ENCODE data around the gene RGS10.
"Not testable (repeated sequence)": the region's sequence is repeated elsewhere in the genome, so short reads cannot be mapped to it uniquely, and the experiment has no call there.

Gene RGS10

DNA sequence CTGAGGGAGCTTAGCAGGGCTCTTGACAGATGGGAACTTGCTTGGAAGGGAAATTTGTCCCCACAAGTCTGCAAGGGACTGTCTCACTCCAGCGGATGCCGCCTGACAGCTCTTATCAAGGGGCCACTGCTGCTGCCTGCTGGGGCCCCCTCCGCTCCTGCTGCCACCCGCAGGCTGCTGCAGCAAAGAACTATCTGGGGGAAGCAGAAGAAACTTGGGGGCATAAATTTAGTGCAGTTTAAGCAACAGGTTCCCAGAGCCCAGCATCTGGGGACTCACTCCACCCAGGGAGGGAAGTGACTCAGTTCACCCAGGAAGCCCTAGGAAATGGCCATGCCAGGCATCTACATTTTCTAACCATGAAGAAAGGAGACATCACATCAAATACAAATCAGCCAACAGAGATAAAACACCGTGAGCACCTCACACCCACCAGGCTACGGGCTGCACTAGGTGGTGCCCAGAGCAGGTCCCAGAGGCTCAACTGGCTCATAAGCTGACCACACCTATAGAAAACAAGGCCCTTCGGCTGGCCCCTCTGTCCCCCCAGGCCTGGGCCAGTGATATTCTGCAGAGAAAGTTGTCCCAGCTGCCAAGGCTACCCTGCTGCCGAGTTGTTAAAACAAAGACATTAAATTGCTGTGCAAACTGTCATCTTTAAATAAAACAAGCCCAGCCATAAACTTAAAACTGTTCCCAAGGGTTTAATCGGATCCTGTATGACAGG lies 3.7 kb downstream of the RGS10 start:
- TF ChIP-seq, protein P1, sequence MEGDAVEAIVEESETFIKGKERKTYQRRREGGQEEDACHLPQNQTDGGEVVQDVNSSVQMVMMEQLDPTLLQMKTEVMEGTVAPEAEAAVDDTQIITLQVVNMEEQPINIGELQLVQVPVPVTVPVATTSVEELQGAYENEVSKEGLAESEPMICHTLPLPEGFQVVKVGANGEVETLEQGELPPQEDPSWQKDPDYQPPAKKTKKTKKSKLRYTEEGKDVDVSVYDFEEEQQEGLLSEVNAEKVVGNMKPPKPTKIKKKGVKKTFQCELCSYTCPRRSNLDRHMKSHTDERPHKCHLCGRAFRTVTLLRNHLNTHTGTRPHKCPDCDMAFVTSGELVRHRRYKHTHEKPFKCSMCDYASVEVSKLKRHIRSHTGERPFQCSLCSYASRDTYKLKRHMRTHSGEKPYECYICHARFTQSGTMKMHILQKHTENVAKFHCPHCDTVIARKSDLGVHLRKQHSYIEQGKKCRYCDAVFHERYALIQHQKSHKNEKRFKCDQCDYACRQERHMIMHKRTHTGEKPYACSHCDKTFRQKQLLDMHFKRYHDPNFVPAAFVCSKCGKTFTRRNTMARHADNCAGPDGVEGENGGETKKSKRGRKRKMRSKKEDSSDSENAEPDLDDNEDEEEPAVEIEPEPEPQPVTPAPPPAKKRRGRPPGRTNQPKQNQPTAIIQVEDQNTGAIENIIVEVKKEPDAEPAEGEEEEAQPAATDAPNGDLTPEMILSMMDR (IDR thresholded peaks at IDR 0.05; ENCODE audit: low read depth, low read length) = no peak
- DNase-seq (ENCODE audit: low read depth in 2 of 2) = peak in 1 of 2 donors; percentile 34
- H3K4me3 ChIP-seq (replicated peaks in 1 of 2; ENCODE audit: low read depth in 2 of 2, low read length in 2 of 2) = no peak overlapping the region

DNA sequence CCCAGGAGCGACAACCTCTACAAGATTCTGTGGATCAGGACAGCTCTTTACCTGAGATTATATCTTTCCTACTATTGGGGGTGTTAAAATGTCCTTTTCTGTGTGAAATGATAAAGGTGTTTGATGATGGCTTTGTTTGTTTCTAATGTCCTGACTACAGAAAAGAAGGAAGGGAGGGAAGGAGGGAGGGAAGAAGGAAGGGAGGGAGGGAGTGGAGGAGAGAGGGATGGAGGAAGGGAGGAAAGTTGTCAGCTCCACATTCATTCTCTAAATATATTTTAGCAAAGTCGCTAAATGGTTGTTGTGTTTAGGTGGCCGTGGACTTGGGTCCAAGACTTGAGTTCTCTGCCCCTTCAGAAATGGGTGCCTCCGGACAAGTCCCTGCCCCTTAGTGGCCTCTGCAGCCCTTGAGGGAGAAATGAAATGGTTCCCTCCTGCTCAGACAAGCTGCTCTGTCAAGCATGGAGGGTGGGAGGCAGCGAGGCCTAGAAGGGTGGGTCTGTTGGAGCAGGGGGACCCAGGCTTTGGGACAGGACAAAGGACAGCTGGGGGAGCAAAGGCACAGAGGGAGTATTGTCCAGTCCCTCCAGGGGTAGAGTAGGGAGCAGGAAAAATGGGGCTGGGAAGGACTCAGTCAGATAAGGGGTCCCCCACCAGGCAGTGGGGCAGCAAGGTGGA lies 4.4 kb downstream of the RGS10 start:
- TF ChIP-seq, protein P1 (IDR thresholded peaks at IDR 0.05; ENCODE audit: low read depth, low read length) = no peak
- no peak for DNase-seq (ENCODE audit: low read depth in 2 of 2)
- no peak overlapping the region for H3K4me3 ChIP-seq (replicated peaks in 1 of 2; ENCODE audit: low read depth in 2 of 2, low read length in 2 of 2)

DNA sequence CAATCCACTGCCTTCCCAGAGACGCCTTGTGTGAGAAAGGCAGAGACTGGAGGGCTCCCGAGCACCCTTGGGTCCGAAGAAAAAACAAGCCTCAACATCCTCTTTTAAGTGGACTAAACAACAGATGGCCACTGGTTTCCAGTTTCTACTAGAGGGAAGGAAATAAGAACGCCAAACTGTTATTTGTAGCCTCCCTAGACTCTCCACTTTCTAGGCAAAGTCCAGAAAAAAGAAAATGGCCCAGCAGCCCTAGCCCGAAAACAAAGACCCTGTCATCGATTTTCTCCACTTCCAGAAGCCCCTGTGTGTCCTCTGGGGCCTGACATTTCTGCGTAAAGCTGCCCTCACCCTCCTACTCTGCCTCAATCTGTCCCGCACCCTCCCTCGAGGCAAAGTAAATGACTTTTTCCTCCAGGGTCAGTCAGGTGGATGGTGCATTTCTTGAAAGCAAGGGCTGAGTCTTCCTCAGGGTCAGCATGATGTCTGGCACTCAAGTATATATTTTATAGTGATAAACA lies 6.0 kb downstream of the RGS10 start:
- no peak overlapping the region for H3K4me3 ChIP-seq (replicated peaks in 1 of 2; ENCODE audit: low read depth in 2 of 2, low read length in 2 of 2)
- DNase-seq (ENCODE audit: low read depth in 2 of 2) = no peak
- TF ChIP-seq, protein P1 (IDR thresholded peaks at IDR 0.05; ENCODE audit: low read depth, low read length) = no peak

DNA sequence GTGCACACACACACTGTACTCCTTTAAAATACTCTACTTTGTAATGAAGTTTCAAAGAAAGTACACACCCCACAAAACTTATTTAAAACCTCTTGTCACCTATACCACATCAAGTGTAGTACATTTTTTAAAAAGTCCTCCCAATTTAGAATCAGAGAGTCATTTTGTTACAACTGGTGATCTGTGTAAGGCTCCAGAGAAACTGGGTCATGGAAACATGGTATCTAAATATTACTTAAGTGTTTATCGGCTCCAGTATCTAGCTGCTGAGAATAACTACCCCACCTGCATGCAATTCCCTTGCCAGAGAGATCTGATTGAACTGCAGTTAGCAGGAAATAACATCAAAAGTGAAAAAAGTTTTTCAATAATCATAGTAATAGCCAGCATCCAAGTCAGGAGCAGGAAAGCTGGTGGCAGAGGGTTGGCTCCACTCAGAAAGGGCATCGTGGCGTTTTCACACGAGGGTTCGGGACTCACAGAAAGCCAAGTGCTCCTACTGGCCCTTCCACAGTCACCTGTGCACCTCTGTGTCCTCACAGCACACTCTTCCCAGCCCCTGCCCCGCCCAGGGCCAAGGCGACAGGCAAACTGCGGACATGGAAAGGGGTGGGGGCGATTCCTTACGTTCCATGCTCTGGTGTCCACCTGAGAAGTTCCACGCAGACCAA lies 6.5 kb downstream of the RGS10 start:
- DNase-seq (ENCODE audit: low read depth in 2 of 2) = no peak
- no peak overlapping the region for H3K4me3 ChIP-seq (replicated peaks in 1 of 2; ENCODE audit: low read depth in 2 of 2, low read length in 2 of 2)
- TF ChIP-seq, protein P1 (IDR thresholded peaks at IDR 0.05; ENCODE audit: low read depth, low read length) = no peak

DNA sequence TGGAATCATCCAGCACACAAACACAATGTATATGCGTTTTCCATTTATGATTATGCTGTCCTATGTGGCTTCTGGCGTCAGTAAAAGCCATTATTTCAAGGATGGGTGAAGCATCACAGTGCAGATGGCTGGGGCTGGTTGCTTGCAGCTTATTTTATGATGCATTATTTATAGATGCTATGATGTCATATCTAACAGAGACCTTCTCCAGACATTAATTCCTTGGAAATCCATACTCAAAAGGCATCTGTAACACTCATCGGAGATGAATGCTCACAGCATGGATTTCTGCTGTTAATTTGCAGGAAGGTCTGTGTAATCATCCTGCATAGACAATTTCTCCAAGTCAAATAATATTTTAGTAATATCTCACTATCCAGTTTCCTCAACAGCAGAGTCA lies 7.2 kb downstream of the RGS10 start:
- H3K4me3 ChIP-seq (replicated peaks in 1 of 2; ENCODE audit: low read depth in 2 of 2, low read length in 2 of 2) = no peak overlapping the region
- DNase-seq (ENCODE audit: low read depth in 2 of 2) = no peak
- TF ChIP-seq, protein P1 (IDR thresholded peaks at IDR 0.05; ENCODE audit: low read depth, low read length) = no peak

DNA sequence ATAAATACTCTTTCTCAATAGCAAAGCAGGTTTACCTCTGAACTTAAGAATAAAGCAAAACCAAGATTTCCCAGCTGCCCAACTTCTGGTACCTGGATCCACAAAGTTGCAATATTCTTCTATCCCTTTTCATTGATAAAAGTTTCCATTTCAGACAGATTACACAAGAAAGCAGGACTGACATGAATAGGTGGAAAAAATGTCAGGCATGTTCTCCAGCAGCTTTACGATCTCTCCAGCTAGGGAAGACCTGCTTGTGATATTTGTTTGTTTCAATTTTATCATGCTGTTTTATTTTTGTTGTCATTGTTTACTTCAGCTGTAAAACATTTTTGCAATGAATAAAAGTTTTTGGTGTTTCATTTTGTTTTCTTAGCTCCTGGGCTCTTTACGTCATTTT lies 9.0 kb downstream of the RGS10 start:
- no peak overlapping the region for H3K4me3 ChIP-seq (replicated peaks in 1 of 2; ENCODE audit: low read depth in 2 of 2, low read length in 2 of 2)
- DNase-seq (ENCODE audit: low read depth in 2 of 2) = no peak
- TF ChIP-seq, protein P1 (IDR thresholded peaks at IDR 0.05; ENCODE audit: low read depth, low read length) = no peak

DNA sequence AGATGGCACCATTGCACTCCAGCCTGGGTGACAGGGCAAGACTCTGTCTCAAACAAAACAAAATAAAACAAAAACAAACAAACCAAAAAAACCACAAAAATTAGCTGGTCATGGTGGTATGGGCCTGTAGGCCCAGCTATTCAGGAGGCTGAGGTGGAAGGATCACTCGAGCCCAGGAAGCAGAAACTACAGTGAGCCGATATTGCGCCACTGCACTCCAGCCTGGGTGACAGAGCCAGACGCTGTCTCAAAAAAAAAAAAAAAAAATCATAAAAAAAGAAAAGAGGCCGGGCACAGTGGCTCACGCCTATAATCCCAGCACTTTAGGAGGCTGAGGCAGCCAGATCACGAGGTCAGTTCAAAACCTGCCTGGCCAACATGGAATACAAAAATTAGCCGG lies 9.7 kb downstream of the RGS10 start:
- DNase-seq (ENCODE audit: low read depth in 2 of 2); H3K4me3 ChIP-seq (replicated peaks in 1 of 2; ENCODE audit: low read depth in 2 of 2, low read length in 2 of 2): not testable (repeated sequence)

DNA sequence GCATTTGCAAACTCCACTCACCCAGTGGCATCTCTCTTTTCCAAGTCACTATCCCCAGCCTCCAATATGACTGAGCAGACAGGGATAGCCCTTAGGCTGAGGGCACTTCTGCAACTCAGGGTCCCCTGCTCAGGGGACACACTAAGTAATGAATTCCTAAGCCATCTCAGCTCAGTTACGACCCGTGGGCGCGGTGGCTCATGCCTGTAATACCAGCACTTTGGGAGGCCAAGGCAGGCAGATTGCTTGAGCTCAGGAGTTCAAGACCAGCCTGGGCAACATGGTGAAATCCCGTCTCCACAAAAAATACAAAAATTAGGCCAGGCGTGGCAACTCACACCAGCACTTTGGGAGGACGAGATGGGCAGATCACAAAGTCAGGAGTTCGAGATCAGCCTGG lies 10.3 kb downstream of the RGS10 start:
- not testable (repeated sequence) for DNase-seq (ENCODE audit: low read depth in 2 of 2); H3K4me3 ChIP-seq (replicated peaks in 1 of 2; ENCODE audit: low read depth in 2 of 2, low read length in 2 of 2)
